NT2/D1 (cell line): ENCODE results near the gene DUSP15.

Source experiments
- SUZ12 ChIP-seq: IDR thresholded peaks from 2 replicates; pipeline ENCODE4 v1.6.1; 2011; ENCODE audit not compliant: insufficient read length, insufficient read depth; ENCODE audit errors: extremely low read depth
- YY1 ChIP-seq: IDR thresholded peaks from 2 replicates; pipeline ENCODE4 v1.6.1; 2011; ENCODE audit not compliant: insufficient read length, insufficient read depth
- ZNF274 ChIP-seq: IDR thresholded peaks from 2 replicates; pipeline ENCODE4 v1.6.1; 2011; ENCODE audit warnings: mild to moderate bottlenecking, low read depth, low read length

- TF ChIP-seq SUZ12 (no peak), ZNF274 (no peak), YY1 (no peak)
Observed at GRCh38 chr20:31838646-31839292, 31.6 kb downstream of the DUSP15 start.
